Stomach smooth muscle (tissue), 2 donors: ENCODE data around the gene B4GALT5.
"Not testable (repeated sequence)": the region's sequence is repeated elsewhere in the genome, so short reads cannot be mapped to it uniquely, and the experiment has no call there.

Source experiments
- H3K27ac ChIP-seq: one replicate; pipeline ENCODE4 v1.7.0; 2013; ENCODE audit warnings: mild to moderate bottlenecking, low read length, inconsistent platforms
- H3K27me3 ChIP-seq, 2 donors: one replicate each; pipeline ENCODE4 v1.7.0; 2013; ENCODE audit warnings: low read length in 2 of 2; ENCODE audit not compliant: insufficient read depth in 2 of 2, control insufficient read depth in 1 of 2
- H3K36me3 ChIP-seq, 2 donors: one replicate each; pipeline ENCODE4 v1.7.0; 2013; ENCODE audit warnings: low read length in 2 of 2; ENCODE audit not compliant: control insufficient read depth in 2 of 2, insufficient read depth in 2 of 2
- H3K4me1 ChIP-seq: one replicate; pipeline ENCODE4 v1.7.0; 2013; ENCODE audit warnings: low read length; ENCODE audit not compliant: control insufficient read depth, insufficient read depth
- H3K4me3 ChIP-seq, 2 donors: one replicate each; pipeline ENCODE4 v1.7.0; 2013; ENCODE audit warnings: low read length in 2 of 2
- H3K9ac ChIP-seq, 2 donors: one replicate each; pipeline ENCODE4 v1.7.0; 2013; ENCODE audit warnings: low read length in 2 of 2, mild to moderate bottlenecking in 1 of 2
- H3K9me3 ChIP-seq, 2 donors: one replicate each; pipeline ENCODE4 v1.7.0; 2013; ENCODE audit warnings: low read length in 2 of 2; ENCODE audit not compliant: control insufficient read depth in 2 of 2
- donor health status: healthy.
- donor health status: Pancreatic carcinoma.

B4GALT5 gene

DNA sequence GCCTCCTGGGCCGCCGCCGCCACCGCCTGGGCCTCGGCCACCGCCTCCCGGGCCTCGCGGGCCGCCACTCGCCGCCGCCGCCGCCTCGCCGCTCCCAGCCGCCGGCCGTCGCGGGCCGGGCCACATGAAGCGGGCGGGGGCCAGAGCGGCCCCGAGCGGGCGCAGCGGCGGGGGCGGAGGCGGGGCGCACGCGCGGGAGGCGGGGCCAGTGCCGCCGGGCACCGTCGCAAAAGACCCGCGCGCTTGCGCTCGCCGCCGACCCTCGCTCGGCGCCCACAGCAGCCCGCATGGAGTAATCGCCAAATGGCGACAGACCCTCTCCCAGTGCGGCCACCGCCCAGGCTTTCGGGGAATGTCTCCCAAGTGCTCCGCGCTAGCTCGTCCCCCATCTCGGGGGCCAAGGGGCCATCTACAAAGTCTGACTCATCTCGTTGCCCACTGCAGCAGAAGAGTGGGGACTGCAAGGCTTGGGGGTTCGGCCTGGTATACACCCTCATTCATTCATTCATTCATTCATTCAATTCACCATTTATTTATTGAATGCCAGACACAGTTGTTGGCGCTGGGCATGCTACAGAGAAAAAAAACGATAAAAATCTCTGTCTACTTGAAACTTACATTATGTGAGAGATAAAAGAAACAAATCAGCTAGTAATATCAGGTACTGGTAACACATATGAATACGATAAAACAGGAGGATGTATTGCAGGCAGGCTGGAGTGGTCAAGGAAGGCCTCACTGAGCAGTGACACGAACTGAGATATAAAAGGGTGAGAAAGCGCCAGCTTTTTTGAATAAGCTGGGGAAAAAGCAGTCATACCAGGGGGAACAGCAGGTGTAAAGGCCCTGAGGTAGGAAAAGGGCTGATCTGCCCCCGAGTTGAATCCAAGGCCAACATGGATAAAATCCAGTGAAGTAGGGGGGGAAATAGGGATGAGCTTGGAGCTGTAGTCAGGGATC, at the start of gene B4GALT5:
TSS of gene B4GALT5 (minus strand) at position 126 of the 960 bp plus-strand sequence. CDS start 188 bp downstream, outside the sequence.
- Histone ChIP-seq H3K9ac (peak within 1 kb of the TSS; percentile 84 to 85), H3K4me1 (peaks cover 8% of the 10 kb centered on the region), H3K27me3 (no peaks in the 10 kb centered on the region), H3K4me3 (peak within 1 kb of the TSS; percentile 87 to 91), H3K9me3 (no peaks in the 10 kb centered on the region), H3K27ac (peak within 1 kb of the TSS; percentile 55), H3K36me3 (no peaks in the 10 kb centered on the region)

DNA sequence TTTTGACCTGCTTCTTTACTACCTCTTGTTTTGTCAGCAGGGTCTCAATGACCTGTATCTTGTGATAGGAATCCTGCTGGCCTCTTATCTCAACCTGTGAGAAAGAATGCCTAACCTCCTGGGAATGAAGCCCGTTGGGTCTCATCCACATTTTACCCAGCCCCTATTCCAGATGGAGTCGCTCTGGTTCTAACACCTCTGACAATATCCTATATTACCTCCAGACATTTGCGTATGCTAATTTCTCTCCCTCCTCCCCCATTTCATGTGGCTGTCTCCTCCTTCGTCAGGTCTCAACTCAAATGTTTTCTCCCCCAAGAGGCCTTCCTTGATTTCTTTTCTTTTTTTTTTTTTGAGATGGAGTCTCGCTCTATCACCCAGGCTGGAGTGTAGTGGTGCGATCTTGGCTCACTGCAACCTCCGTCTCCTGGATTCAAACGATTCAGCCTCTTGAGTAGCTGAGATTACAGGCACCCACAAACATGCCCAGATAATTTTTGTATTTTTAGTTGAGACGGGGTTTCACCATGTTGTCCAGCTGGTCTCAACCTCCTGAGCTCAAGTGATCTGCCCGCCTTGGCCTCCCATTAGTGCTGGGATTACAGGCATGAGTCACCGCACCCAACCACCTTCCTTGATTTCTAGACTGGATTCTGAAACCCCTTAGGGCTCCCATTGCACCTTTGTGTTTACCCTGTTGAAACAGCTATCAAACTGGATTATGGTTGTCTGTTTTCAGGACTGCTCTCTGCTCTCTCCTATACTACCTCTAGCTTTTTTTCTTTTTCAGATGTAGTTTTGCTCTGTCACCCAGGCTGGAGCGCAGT, 49.5 kb upstream of the B4GALT5 start:
- Histone ChIP-seq H3K36me3 (no peaks in the 10 kb centered on the region), H3K4me3 (no peak overlapping the region), H3K27ac (no peak overlapping the region), H3K9ac (no peak overlapping the region), H3K4me1 (no peaks in the 10 kb centered on the region), H3K27me3 (no peaks in the 10 kb centered on the region), H3K9me3 (no peaks in the 10 kb centered on the region)

DNA sequence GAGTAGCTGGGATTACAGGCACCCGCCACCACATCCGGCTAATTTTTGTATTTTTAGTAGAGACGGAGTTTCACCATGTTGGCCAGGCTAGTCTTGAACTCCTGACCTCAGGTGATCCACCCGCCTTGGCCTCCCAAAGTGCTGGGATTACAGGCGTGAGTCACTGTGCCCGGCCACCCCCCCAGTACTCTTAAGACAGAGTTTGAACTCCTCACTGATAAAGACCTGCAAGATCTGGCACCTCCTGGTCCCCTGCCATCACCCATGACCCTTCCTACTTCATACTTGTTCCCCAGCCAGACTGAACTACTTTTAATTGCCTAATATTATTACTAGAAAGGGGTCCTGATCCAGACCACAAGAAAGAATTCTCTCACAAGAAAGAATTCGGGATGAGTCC, 48.2 kb upstream of the B4GALT5 start:
- H3K27me3 ChIP-seq, H3K9ac ChIP-seq, H3K4me3 ChIP-seq, H3K27ac ChIP-seq, H3K36me3 ChIP-seq, H3K4me1 ChIP-seq, H3K9me3 ChIP-seq: not testable (repeated sequence)

DNA sequence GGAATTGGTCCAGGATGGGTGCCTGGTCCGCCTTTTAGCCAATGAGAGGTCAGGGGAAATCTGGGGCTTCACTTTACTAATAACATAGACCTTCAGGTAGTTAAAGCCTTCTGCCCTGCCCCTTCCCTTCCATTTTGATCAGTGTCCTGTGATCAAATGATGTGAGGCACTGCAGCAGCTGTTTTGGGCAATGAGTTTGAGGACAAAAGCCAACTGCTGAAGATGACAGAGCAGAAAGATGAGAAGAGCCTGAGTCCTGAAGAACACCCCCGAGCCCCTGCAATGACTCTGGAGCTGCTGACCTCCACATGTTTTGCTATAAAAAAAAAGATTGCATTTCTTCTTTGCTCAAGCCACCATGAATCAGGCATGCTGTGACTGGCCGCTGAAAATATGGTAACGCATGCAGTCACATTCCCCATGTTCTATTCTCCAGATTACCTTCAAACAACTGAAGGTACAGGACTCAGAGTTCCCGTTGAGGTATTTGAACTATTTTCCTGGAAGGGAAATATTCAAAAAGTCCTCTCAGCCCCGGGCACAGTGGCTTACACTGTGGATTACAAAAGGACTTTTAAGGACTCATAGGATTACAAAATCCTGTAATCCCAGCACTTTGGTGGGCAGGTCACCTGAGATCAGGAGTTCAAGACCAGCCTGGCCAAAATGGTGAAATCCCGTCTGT, 45.7 kb upstream of the B4GALT5 start:
- no peaks in the 10 kb centered on the region for H3K36me3 ChIP-seq
- no peaks in the 10 kb centered on the region for H3K9me3 ChIP-seq
- no peaks in the 10 kb centered on the region for H3K27me3 ChIP-seq
- no peaks in the 10 kb centered on the region for H3K4me1 ChIP-seq
- H3K27ac ChIP-seq = no peak overlapping the region
- H3K4me3 ChIP-seq = no peak overlapping the region
- H3K9ac ChIP-seq = no peak overlapping the region

- no peaks in the 10 kb centered on the region for H3K9me3 ChIP-seq
- H3K4me3 ChIP-seq = no peak overlapping the region
- no peaks in the 10 kb centered on the region for H3K27me3 ChIP-seq
- no peaks in the 10 kb centered on the region for H3K4me1 ChIP-seq
- H3K36me3 ChIP-seq = no peaks in the 10 kb centered on the region
- no peak overlapping the region for H3K27ac ChIP-seq
- no peak overlapping the region for H3K9ac ChIP-seq
These were observed 45.1 kb upstream of the B4GALT5 start for GRCh38 chr20:49758781-49759180.

- Histone ChIP-seq H3K4me1 (no peaks in the 10 kb centered on the region), H3K27me3 (no peaks in the 10 kb centered on the region), H3K4me3 (no peak overlapping the region), H3K9ac (no peak overlapping the region), H3K27ac (no peak overlapping the region), H3K9me3 (no peaks in the 10 kb centered on the region), H3K36me3 (no peaks in the 10 kb centered on the region)
These were observed 43.9 kb upstream of the B4GALT5 start for GRCh38 chr20:49757597-49757996.

DNA sequence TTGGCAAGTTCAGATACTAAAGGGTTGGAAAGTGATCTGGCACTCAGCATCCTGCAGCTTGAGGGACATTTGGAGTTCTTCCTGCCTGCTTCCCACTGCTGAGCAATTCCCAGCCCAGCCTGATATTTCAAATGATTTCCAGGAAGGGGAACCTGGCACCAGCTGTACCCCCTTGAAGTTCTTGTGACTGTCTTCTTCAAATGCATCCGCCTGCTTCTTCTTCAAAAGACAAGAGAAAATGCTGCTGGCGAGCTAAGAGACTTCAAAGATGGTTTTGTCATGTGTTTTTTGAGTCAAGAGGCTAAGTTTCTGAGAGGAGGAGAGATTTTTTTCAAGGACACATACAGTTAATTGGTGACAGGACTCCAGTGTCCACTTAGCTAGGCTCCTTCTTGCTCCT, 42.6 kb upstream of the B4GALT5 start:
- Histone ChIP-seq H3K36me3 (no peaks in the 10 kb centered on the region), H3K9ac (no peak overlapping the region), H3K4me1 (peaks cover 1% of the 10 kb centered on the region), H3K27ac (no peak overlapping the region), H3K4me3 (no peak overlapping the region), H3K9me3 (no peaks in the 10 kb centered on the region), H3K27me3 (no peaks in the 10 kb centered on the region)

DNA sequence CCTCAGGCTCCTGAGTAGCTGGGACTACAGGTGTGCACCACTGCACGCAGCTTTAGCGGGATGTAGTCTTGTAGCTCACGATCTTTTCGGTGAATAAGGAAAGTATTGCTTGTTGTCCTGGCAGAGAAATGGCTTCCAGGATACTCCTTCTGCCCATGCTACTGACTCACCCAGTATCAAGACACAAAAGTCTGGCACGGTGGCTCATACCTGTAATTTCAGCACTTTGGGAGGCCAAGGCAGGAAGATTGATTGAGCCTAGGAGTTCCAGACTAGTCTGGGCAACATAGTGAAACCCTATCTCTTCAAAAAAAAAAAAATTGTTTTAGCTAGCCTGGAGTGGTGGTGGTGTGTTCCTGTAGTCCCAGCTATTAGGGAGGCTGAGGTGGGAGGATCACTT, 40.9 kb upstream of the B4GALT5 start:
- Histone ChIP-seq H3K4me1 (peaks cover 5% of the 10 kb centered on the region), H3K4me3 (no peak overlapping the region), H3K36me3 (no peaks in the 10 kb centered on the region), H3K27me3 (no peaks in the 10 kb centered on the region), H3K9me3 (no peaks in the 10 kb centered on the region), H3K27ac (no peak overlapping the region), H3K9ac (no peak overlapping the region)

DNA sequence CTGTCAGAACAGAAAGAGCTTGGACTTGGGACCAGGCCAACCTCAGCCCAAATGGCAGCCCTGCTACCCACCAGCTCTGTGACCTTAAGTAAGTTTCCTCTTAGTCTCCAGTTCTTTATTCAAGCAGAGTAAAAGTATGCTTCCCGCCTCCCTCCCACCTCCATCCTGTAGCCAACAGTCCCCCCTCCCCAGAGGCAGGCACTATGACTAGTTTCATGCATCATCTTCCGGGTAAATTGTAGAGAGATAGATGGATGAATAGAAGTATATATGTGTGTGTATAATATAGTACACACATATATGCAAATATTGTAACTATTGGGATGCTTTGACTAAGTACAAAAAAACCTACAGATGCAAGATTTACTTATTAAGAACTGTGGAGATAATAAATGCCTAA, 39.5 kb upstream of the B4GALT5 start:
- Histone ChIP-seq H3K9ac (no peak overlapping the region), H3K4me1 (peaks cover 8% of the 10 kb centered on the region), H3K4me3 (no peak overlapping the region), H3K9me3 (no peaks in the 10 kb centered on the region), H3K36me3 (no peaks in the 10 kb centered on the region), H3K27me3 (no peaks in the 10 kb centered on the region), H3K27ac (no peak overlapping the region)

DNA sequence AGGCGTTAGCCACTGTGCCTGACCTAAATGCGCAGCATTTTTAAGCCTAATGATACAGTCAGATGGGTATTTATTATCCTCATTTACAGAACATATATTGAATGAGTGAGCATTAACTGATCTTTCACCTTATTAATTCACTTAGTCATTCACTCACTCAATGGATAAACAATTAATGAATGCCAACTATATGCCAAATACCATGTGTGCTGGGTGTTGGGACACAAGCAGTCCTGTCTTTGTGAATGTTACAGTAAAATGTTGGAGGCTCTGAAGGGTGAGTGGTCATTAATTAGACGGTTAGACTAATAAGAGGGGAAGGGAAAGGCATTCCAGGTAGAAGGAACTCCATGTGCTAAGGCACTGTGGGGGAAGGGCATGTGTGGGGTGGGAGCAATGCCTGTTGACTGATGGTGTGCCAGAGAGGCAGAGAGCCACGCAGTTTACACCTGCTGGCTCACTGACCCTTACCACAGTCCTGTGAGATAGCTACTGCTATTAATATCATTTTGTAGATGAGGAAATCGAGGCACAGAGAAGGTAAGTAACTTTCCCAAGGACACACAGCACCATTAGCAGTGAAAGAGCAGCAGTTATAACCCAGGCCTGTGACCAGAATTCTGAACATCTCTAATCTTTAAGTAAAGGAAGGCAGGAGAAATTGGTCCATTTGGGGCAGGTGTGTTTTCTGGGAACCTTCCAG, 38.7 kb upstream of the B4GALT5 start:
- H3K4me3 ChIP-seq = no peak overlapping the region
- no peaks in the 10 kb centered on the region for H3K9me3 ChIP-seq
- peaks cover 15% of the 10 kb centered on the region for H3K4me1 ChIP-seq
- H3K27ac ChIP-seq = no peak overlapping the region
- H3K9ac ChIP-seq = no peak overlapping the region
- H3K27me3 ChIP-seq = no peaks in the 10 kb centered on the region
- H3K36me3 ChIP-seq = no peaks in the 10 kb centered on the region
